HG02588 (cell line): Measurements from ENCODE around the gene PRDM16.

Experiments used
- ATAC-seq: cut with Tn5 transposase; IDR thresholded peaks from one replicate; pipeline ENCODE4 v1.9.1; 2021; ENCODE audit warnings: mild to moderate bottlenecking, moderate library complexity; ENCODE audit not compliant: unreplicated experiment

PRDM16 gene

DNA sequence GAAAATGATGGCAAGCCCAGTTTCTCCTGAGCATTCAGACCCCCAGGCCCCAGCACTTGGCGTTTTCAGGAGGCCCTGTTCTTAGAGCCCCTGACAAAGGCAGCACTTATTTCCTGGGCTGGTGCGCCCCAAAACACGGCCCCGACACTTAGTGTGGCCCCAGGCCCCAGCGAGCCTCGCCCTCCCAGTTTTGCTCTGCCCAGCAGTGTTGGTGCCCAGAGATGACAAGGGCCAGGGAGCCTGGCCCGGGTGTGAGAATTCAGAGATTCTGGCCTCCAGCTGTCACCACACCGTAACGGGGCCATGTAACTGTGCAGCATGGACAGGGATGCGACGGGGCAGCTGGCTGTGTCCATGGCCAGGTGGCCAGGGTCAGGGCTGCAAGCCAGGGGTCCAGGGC lies 367.4 kb downstream of the PRDM16 start:
- ATAC-seq: no peak

DNA sequence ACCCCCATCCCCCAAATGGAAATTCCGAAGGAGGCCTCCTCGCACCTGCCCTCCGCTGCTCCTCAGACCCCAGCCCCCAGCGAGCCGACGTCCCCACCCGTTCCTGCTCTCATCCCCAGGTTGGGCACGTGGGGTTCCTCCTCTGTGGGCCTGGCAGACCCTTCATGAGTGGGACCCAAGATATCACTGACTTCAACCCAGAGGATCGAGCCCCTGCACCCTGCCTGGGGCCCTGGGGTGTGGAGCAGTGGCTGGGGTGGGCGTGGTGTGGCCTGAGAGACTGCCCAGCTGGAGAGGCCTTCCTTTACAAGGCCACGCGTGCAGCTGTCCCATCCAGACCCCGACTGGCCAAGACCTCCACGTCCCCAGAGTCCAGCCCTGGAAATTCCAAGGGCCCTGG lies 367.9 kb downstream of the PRDM16 start:
- ATAC-seq: no peak

DNA sequence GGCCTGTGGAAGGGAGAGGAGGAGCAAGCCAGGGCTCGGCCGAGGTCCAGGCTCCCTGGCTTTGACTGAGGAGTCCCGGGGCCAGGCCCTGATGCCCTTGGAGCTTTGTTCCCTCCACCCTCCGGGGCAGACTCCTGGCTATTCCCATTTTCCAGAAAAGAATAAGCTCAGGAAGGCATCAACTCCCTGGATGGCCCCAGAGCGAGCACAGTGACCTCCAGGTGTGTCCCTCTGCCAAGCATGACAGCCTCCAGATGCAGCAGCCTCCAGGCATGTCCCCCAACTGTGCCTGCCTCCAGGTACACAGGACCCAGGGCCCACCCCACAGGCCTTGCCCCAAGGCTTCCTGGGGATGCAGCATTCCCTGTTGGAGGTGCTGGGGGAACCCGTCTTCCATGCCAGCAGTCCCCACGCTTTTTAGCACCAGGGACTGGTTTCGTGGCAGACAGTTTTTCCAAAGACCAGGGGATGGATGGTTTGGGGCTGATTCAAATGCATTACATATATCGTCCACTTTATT lies 369.7 kb downstream of the PRDM16 start:
- ATAC-seq: no peak

DNA sequence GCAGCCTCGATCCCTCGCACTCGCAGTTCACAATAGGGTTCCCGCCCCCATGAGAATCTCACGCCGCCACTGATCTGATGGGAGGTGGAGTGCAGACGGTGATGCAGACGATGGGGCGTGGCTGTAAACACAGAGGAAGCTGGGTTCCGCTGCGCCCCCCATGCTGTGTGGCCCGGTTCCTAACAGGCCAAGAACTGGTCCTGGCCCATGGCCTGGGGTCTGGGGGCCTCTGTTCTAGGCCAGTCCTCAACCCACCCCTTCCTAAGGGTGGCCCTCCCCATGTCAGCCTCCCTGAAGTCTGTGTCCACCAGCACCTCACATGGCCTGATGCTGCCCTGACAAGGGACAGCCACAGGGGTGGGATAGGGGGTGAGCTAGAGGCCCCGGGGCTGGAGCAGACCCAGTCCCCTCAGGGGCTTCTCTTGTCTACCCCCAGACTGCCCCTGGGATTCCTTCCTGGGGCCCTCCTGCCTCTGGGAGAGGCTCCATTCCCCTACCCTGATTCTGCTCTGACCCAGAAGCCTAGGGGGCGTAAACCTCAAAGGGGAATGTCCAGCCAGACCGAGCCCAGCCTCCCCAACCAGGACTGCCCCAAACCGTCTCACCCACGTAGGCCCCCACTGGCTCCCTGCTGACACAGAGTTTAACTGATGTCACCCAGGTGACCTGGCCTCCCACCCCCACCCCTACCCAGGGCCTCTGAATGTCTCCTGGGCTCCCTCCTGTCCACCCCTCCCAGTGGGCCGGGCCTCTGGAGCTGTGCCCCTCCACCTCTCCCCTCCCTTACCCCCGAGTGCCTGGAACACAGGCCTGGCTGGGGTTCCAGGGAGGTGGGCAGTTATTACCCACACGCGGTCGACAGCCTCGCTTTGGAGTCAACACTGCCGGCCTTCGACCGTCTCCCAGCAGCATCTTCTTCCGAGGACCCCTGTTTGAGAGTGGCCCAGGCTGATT lies 370.6 kb downstream of the PRDM16 start:
- ATAC-seq: no peak

DNA sequence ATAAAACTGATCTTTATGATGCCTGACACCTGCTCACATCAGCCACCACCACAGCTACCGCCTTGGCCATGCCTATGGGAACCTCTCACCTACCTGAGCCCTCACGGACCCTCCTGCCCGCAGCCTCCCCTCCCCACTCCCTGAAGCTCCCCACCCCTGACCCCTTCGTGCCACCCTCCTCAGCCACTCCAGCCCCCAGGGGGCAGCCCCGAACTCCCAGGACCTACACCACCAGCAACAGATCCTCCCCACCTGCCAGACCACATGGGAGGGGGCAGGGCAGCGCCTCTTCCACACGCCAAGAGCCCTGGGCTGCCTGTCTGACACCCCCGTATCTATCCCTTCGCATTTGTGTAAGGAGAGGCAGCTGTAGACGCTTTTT lies 371.3 kb downstream of the PRDM16 start:
- no peak for ATAC-seq

DNA sequence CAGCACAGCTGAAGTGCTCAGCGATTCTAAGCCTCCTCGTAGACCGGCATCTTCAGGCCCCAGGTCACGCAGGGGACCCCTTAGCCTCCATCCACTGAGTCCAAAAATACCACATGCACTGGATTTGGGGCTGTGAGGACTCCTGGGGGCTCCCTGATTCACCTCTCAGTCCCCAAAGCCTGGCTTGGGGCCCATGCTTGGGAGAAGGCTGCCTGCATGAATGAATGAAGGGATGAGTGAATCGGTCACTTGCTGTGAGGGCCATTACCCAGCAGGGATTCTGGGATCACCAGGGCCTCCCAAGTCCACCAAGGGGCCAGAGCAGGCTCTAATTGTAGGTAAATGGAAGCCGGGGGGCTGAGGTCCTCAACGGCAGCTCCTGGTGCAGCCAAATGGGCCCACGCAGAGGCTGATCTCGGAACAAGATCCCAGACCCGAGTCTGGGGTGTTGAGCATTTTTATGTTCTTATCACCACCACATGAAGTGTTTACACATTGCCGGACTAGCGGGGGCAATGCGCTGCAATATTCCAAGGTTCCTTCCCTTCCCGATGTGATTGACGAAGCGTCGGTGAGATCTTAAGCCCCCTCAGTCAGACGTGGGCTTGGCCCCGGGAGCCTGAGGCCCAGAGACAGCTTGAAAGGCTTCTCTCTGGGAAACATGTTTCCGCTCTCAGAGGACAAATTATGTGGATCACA lies 371.9 kb downstream of the PRDM16 start:
- ATAC-seq: no peak

DNA sequence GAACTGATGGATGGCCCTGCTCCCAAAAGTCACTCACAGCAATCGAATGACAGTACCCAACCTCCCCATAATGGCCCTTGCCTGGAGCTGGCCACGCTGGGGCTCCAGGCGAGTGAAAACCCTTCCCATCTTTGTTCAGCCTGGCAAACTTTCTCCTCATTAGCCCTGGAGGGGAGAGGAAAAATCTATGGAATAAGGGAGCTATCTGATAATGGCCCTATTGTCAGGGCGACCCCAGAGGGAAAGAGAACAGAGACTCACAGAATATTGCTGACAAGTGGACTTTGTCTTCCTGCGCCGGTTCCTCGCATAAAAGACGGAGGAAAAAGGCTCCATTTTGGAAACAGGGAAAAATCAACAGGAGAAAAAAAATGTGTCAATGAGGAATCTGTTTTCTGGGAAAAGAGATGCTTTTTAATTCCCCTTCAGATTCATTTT lies 372.4 kb downstream of the PRDM16 start:
- no peak for ATAC-seq

DNA sequence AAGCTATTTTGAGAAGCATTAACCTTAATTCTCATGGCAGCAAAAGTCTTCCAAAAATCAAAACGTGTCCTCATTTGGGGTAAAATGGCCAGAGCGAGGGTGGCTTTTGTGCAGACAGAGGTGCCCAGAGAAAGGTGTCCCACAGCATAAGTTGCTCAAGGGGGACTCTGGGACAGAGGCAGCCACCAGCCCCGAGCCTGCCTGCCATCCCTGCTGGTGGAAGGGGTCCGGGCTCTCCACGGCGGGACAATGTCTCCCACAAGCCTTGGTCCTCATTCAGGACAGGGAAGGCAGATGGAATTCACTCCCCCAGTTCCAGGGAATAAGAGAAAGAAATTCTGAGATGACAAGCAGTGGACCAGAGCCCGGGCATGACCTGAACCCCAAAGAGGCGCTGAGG lies 372.9 kb downstream of the PRDM16 start:
- ATAC-seq: no peak

DNA sequence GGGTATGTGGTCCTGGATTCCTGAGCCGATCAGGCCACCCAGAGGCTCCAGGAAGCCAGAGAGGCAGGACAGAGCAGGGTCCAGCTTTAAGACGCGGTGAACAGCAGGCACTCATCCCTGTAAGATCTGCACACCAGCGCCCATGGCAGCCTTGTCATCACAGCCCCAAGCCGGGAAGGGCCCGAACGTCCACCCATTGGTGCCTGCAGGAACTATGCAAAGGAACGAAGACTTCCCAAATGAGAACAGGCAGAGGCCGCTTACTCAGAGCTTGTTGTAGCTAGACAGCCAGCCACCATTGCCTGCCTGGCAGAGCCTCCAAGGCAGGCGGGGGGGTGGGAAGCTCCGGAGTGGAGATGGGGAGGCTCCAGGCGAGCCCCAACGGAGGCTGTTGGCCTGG lies 373.3 kb downstream of the PRDM16 start:
- no peak for ATAC-seq

DNA sequence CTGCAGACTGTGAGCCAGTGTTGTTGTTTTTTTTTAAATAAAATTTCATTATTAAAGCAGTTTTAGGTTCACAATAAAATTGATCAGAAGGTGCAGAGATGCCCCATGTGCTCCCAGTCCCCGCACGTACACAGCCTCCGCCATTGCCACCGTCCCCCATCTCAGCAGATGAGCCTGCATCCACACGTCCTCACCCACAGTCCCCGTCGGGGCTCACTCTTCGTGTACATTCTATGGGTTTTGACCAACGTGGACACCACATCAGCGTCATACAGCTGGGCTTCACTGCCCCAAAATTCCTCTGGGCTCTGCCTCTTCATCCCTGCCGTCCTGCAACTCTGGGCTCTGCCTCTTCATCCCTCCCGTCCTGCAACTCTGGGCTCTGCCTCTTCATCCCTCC lies 373.9 kb downstream of the PRDM16 start:
- ATAC-seq: no peak

DNA sequence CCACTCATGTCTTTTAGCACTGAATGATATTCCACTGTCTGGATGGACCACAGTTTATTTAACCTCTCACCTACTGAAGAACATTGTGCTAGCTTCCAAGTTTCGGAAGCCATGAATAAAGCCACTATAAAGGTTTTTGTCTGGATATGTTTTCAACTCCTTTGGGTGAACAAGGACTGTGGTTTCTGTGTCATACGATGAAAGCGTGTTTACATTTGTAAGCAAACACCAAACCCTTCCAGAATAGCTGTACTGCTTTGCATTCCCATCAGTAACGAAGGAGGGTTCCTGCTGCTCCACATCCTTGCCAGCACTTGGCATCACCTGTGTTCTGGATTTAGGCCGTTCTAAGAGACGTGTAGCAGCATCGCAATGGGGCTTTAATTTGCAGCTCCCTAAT lies 374.8 kb downstream of the PRDM16 start:
- no peak for ATAC-seq

DNA sequence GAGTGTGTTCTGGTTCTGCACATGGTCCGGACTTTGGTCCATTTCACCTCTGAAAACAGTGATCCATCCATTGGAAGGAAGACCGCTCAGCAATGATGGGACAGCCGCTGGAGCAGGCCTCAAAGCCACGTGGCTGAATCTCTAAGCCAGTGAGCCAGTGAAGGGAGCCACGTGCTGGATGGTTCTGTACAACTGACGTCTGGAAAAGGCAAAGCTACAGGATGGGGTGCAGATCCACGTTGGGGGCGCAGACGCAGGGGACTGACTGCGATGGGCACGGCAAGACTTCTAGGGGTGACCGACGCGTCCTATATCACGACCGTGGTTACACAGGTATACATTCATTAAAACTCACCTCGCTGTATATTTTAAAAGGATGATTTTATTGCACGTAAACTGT lies 375.3 kb downstream of the PRDM16 start:
- no peak for ATAC-seq

DNA sequence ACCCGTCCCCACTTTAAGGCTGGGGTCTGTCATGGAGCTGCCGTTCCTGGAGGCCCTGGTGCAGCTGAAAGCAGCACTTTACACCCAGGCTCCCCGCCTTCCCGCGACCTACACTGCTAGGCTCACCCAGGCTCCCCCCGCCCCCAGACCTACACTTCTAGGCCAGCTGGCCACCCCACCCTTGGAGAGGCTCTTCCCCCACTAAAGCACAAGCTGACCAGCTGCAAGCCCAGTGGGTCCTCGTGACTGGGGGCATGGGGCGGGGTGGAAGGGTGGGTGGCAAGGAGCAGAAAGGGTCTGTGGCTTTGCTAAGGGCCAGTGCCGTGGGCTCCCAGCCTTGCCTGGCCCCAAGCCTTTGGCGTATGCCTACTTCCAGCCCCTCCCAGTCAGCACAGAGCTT lies 375.7 kb downstream of the PRDM16 start:
- no peak for ATAC-seq

DNA sequence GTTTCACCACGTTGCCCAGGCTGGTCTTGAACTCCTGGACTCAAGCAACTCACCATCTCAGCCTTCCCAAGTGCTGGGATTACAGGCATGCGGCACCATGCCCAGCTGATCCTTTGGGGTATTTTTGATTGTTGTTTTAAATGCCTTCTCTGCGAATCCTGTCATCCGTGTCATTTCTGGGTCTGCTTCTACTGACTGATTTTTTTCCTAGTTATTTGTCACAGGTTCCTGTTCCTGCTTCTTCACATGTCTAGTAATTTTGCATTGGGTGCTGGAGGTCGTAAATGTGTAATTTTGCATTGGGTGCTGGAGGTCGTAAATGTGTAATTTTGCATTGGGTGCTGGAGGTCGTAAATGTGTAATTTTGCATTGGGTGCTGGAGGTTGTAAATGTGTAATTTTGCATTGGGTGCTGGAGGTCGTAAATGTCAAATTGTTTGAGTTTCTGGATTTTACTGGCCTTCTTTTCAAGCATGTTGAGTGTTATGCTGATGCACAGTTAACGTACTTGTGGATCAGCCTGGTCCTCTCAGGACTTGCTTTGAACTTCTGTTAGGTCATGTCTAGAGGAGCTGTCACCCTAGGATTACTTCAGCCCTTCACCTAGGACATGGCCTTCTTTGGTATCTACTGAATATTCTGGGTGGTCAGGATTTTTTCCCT lies 381.3 kb downstream of the PRDM16 start:
- no peak for ATAC-seq

DNA sequence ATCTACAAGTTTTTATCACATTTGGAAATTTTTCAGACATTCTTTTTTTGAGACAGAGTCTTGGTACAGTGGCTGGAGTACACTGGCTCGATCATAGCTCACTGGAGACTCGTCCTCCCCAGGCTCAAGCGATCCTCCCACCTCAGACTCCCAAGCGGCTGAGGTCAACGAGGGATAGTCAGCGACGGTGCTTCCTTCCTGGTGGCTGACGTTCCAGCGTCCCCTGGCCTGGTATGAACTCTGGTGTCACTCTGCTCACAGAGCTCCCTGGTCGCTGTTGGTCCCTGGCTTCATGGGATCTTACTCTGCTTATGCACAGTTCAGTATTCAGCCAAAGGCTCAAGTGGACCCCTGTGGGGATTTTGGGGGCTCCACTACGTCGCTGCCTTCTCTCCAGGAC lies 382.0 kb downstream of the PRDM16 start:
- ATAC-seq: no peak

DNA sequence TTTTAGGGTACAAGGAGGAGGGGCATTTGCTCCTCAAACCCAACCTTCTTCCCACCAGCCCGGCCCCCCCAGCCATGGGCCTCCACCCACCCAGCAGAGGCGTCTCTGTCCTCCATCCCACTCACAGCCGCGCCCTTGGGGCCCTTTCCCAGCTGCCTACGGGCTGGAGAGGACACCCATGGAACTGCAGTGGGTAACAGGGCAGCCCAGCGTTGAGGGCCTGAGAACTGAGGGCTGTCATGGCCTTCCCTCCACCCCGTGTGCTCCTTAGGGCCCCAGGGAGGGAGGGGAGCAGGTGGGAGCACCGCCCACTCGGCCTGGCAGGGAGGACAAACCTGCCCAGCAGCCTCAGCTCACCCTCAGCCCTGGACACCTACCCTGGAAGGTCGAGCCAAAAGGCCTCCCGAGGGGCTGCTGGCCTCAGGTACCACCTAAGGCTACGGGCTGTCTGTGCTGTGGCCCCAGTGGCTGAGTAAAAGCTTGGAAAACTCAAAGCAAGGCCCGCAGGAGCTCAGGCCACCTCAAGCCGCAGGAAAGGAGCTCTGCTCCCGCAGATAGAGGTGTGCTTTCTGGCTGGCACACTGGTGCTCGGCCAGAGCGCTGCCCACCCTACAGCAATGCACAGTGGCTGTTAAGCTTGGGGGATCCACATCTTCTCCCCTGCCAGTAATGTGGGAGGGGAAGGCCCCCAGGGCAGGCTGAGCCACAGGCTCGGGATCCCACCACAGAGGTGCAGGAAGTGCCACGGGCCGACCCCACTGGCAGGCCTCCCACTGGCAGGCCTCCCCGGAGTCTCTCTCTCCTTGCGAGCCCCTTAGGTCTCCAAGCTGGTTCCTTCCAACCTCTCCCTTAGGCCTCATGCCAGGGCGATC lies 383.2 kb downstream of the PRDM16 start:
- no peak for ATAC-seq

DNA sequence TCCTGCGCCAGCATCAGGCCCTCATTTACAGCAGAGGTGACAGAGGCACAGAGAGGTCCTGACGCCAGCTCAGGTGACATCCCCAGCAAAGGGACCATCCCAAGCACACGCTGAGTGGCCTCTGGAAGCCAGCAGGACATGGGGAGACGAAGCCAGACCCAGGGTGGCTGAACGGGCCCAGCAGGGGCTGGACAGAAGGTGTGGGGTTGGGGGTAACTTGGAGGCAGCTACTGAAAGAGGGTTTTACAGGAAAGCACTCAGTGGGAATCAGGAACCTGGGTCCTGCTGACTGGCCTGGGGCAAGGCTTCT lies 383.8 kb downstream of the PRDM16 start:
- ATAC-seq: no peak

DNA sequence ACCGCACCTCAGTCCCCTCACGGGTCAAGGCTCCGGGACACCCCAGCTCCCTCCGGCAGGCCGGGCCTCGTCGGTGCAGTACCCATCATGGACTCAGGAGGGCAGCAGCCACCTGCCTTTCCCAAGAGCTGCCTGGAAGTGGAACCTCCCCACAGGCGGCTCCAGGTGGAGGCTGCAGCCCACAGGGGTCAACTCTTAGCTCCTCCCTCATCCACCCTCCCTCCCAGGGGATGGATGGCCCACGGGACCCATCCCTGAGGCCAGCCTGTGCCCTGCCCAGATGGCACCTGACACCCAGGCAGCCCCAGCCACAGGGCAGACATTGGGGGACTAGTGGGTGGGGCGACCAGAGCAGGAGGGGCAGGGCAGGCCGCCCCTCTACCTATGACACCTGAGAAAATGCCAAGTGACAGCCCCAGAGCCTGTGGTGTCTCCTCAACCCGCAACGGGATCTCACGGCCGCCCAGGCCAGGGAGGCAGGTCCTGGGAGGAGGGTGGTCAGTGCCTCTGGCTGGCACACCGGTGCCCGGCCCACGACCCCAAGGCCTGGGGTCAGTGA lies 384.3 kb downstream of the PRDM16 start:
- ATAC-seq: no peak

DNA sequence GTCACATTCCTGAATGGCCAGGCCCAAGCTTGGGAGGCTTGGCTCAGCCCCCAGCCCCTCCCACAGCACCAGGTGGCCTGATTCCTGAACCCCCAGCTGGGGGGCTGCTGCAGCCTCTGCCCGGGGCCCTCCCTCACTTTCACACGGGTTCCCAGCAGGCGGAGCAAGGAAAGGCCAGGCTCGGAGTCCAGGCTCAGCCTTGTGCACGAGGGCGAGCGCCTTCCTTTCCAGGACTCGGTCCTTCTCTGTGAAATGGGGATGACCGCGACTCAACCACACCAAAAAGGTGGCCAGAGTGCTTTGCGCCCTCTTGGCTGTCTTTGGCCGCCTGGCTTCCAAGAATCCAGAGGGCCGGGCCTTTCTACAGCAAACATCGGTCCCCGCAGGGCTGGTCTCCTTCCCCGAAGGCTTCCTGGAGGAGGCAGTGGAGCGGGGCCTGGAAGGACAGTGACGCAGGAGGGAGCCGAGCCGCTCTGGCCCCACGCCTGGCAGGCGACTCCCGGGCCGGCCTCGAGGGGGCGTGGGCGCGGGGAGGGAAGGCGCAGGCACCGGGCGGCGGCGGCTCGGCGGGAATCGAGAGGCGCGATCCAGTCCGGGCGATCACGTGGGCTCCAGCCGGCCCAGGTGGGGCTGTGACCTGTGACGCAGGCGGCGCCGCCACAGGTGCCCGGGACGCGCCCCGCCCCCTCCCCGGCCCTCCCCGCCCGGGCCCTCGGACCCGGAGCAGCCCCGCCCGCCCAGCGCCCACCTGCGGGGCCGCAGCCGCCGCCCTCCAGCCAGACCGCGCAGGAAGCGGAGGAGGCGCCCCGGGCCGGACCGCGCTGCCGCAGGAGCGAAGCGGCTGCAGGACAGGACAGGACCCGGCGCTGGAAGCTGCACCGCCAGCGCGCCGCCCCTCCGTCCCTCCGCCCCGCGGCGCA lies 385.1 kb downstream of the PRDM16 start, which contains the start of gene ARHGEF16:
TSS of gene ARHGEF16 (plus strand) at position 775 of the 920 bp plus-strand sequence. CDS start 8,420 bp downstream, outside the sequence.
- no peak for ATAC-seq
